K562 (cell line): Measurements from ENCODE around the gene ADAMTS14. TPM values are rescaled to one million over a fixed set of nuclear protein-coding genes. Genes with fewer than 3 reads are reported as not detected.

ENCODE experiments used
- ATAC-seq: fragments of 200-7000 bp; cut with Tn5 transposase; 3 replicates; pipeline ENCODE4 v1.9.1; 2020; ENCODE audit warnings: moderate library complexity
- BruUV-seq: library from RNA; stranded (reverse); fragments of 400-500 nt; replicated peaks from 2 replicates; lab custom pipeline; 2021; lab: Mats Ljungman, UMichigan
- CTCF ChIA-PET: fragments of 300-600 bp; formaldehyde crosslinking; extraction: SDS; loops from one replicate; lab custom pipeline; 2021; ENCODE audit warnings: low intra/inter-chr PET ratio; lab: Yijun Ruan, JAX
- POLR2A ChIA-PET: fragments of 300-600, 350-650 bp; sonication (Branson Sonifier 250); formaldehyde crosslinking; extraction: SDS; loops from one replicate; lab custom pipeline; 2021; ENCODE audit warnings: antibody characterized with exemption, inconsistent platforms; lab: Yijun Ruan, JAX
- DNase-seq, 4 experiments: peaks; one replicate each; pipeline versions ENCODE4 v3.0.0 to v3.0.0-alpha.2; 2011 to 2018; ENCODE audit warnings: low spot score in 3 of 4, mixed read lengths in 3 of 4; ENCODE audit errors: extremely low read depth in 1 of 4
- FAIRE-seq: peaks from 2 replicates; lab custom pipeline; 2011; peaks lifted over from hg19 to GRCh38; lab: Jason Lieb, UNC
- H2AFZ ChIP-seq: 2 replicates; pipeline ENCODE4 v1.6.0; 2011; ENCODE audit warnings: low read depth, low read length, control low read depth, inconsistent platforms
- H3K27ac ChIP-seq: fragments of 200-600 bp; 3 replicates; pipeline ENCODE4 v1.8.0; 2011; ENCODE audit warnings: low read depth, mild to moderate bottlenecking, control low read depth, inconsistent platforms, low read length, moderate library complexity, mixed read lengths; ENCODE audit errors: extremely low read depth
- H3K27me3 ChIP-seq, 2 experiments: fragments of 300-600 bp in 1 of 2; 2 replicates in 1 of 2; 3 replicates in 1 of 2; pipeline versions ENCODE4 v1.6.0 to v1.8.0; 2011; ENCODE audit warnings: inconsistent platforms in 2 of 2, low read length in 2 of 2, mild to moderate bottlenecking in 1 of 2, mixed read lengths in 1 of 2, moderate library complexity in 1 of 2; ENCODE audit not compliant: control insufficient read depth in 2 of 2, insufficient read depth in 2 of 2
- H3K36me3 ChIP-seq: fragments of 300-600 bp; 3 replicates; pipeline ENCODE4 v1.8.0; 2011; ENCODE audit warnings: mild to moderate bottlenecking, low read length, inconsistent platforms; ENCODE audit not compliant: control insufficient read depth, insufficient read depth
- H3K4me1 ChIP-seq, 2 experiments: fragments of 200-600 bp in 1 of 2; replicated peaks in 1 of 2; 2 replicates in 1 of 2; 3 replicates in 1 of 2; pipeline versions ENCODE4 v1.5.1 to v1.8.0; 2011; ENCODE audit warnings: inconsistent platforms in 2 of 2, low read length in 2 of 2, mild to moderate bottlenecking in 1 of 2, mixed read lengths in 1 of 2, moderate library complexity in 1 of 2; ENCODE audit not compliant: control insufficient read depth in 2 of 2, insufficient read depth in 2 of 2
- H3K4me2 ChIP-seq: 2 replicates; pipeline ENCODE4 v1.6.1; 2011; ENCODE audit warnings: low read length, control low read depth, inconsistent platforms, mixed read lengths; ENCODE audit not compliant: insufficient read depth
- H3K4me3 ChIP-seq: fragments of 200-600 bp; sonication (generic), shearing (Covaris generic); 2 replicates; pipeline ENCODE4 v1.5.1; 2016; ENCODE audit warnings: control low read depth, inconsistent platforms
- H3K79me2 ChIP-seq: fragments of 200-600 bp; 3 replicates; pipeline ENCODE4 v1.8.0; 2011; ENCODE audit warnings: low read length, inconsistent platforms; ENCODE audit not compliant: control insufficient read depth, insufficient read depth
- H3K9ac ChIP-seq, 2 experiments: 2 replicates each; pipeline versions ENCODE4 v1.6.0 to v1.6.1; 2011; ENCODE audit warnings: low read depth in 2 of 2, low read length in 2 of 2, control low read depth in 1 of 2, inconsistent platforms in 1 of 2, mild to moderate bottlenecking in 1 of 2, mixed read lengths in 1 of 2; ENCODE audit not compliant: insufficient read depth in 1 of 2
- H3K9me1 ChIP-seq: one replicate; pipeline ENCODE4 v1.6.0; 2011; ENCODE audit warnings: inconsistent platforms, mild to moderate bottlenecking, low read length, moderate library complexity; ENCODE audit not compliant: control insufficient read depth, insufficient read depth
- H3K9me3 ChIP-seq: replicated peaks from 2 replicates; pipeline ENCODE4 v1.5.1; 2011; ENCODE audit warnings: low read depth, low read length, inconsistent platforms; ENCODE audit not compliant: control insufficient read depth, insufficient read depth
- H4K20me1 ChIP-seq: replicated peaks from 2 replicates; pipeline ENCODE4 v1.6.1; 2011; ENCODE audit warnings: low read length, inconsistent platforms, mixed read lengths; ENCODE audit not compliant: control insufficient read depth, insufficient read depth
- ARID2 ChIP-seq: fragments of 450-650 bp; IDR thresholded peaks from 2 replicates; pipeline ENCODE4 v1.6.1; 2017; ENCODE audit warnings: antibody characterized with exemption, mild to moderate bottlenecking
- ATF3 ChIP-seq, 2 experiments: fragments of 450-650 bp in 1 of 2; sonication (generic) in 1 of 2; formaldehyde crosslinking in 1 of 2; IDR thresholded peaks in 1 of 2; conservative IDR thresholded peaks in 1 of 2; 2 replicates each; pipeline versions ENCODE4 v1.6.1 to v1.8.1; 2016 to 2023; ENCODE audit warnings: mild to moderate bottlenecking in 2 of 2, moderate library complexity in 2 of 2, inconsistent platforms in 1 of 2, missing genetic modification reagents in 1 of 2
- CHD1 ChIP-seq: fragments of 200-600 bp; sonication (generic); IDR thresholded peaks from one replicate; pipeline ENCODE4 v1.6.1; 2012; ENCODE audit warnings: mild to moderate bottlenecking, moderate library complexity, low read length, inconsistent platforms
- IRF1 ChIP-seq: sonication (generic); formaldehyde crosslinking; IDR thresholded peaks from 2 replicates; pipeline ENCODE4 v1.8.0; 2022; ENCODE audit warnings: missing genetic modification reagents, mild to moderate bottlenecking, borderline replicate concordance
- KAT7 ChIP-seq: sonication (generic); formaldehyde crosslinking; IDR thresholded peaks from 2 replicates; pipeline ENCODE4 v1.8.0; 2022; ENCODE audit warnings: missing genetic modification reagents, mild to moderate bottlenecking, borderline replicate concordance
- SAP30 ChIP-seq: fragments of 200-600 bp; sonication (generic); IDR thresholded peaks from 2 replicates; pipeline ENCODE4 v1.6.1; 2012; ENCODE audit warnings: borderline replicate concordance, low read depth, mild to moderate bottlenecking, moderate library complexity, low read length, control low read depth, inconsistent platforms; ENCODE audit not compliant: insufficient read depth, poor library complexity, severe bottlenecking
- ZNF212 ChIP-seq: fragments of 450-650 bp; formaldehyde crosslinking; IDR thresholded peaks from 2 replicates; pipeline ENCODE4 v1.4.0; 2020; ENCODE audit warnings: mild to moderate bottlenecking
- ZNF41 ChIP-seq: fragments of 250-450 bp; sonication (Bioruptor Pico); conservative IDR thresholded peaks from 2 replicates; pipeline ENCODE4 v1.4.0; 2020; ENCODE audit warnings: mild to moderate bottlenecking
- WGBS: fragments of 100-300 bp; shearing (Covaris generic); methylation state at CpG from one replicate; pipeline ENCODE4 v1.1.6; 2016; ENCODE audit warnings: low coverage, mixed read lengths; ENCODE audit not compliant: insufficient coverage; ENCODE audit errors: missing lambda C conversion rate; 5-methylcytosine and 5-hydroxymethylcytosine counted together
- in situ Hi-C: fragments of 300-500 bp; cut with MboI; formaldehyde crosslinking; loops from 4 replicates; pipeline ENCODE4 v1.15.0; 2018; ENCODE audit warnings: inconsistent platforms, mixed read lengths
- intact Hi-C: fragments of 100-400 bp; cut with micrococcal nuclease; formaldehyde crosslinking; loops from 2 replicates; pipeline ENCODE4 v1.14.2; 2022
- polyA plus RNA-seq, 8 experiments: library from polyadenylated mRNA; depleted of rRNA in 4 of 8; stranded (reverse) in 5 of 8; unstranded in 3 of 8; fragments of >200 nt; fragmentation: Nextera tagmentation in 2 of 8; fragmentation: Illumina TruSeq in 1 of 8; extraction: Ambion mirVana in 2 of 8; extraction: Trizol in 1 of 8; gene quantifications; 2 replicates each; pipeline versions ENCODE4 v1.2.1 to v1.2.3, GENCODE V29; 2011 to 2014; ENCODE audit warnings: inconsistent platforms in 1 of 8, missing spikeins in 1 of 8
- total RNA-seq, 7 experiments: library from RNA; depleted of rRNA in 6 of 7; stranded (reverse); fragments of >200 nt in 6 of 7; fragmentation: Illumina TruSeq in 2 of 7; extraction: Trizol in 2 of 7; gene quantifications; 2 replicates each; pipeline versions ENCODE4 v1.2.1 to v1.2.3, GENCODE V29; 2011 to 2021; ENCODE audit warnings: low replicate concordance in 1 of 7

ADAMTS14 gene
- total and polyA plus RNA-seq, 9 of the 15 experiments (the other 6 are each of a cell fraction or from before 2014, with no cell fraction given) = 0.04 to 37.4 (median 15.9) TPM

- TF ChIP-seq CHD1 = no peak
- no peak for TF ChIP-seq ZNF41
- no peak for TF ChIP-seq SAP30
- TF ChIP-seq KAT7 (CRISPR knock-in tag) = no peak
- no peak for TF ChIP-seq IRF1
- no peak for TF ChIP-seq ATF3 (IDR thresholded peaks at IDR 0.05)
- no peak for TF ChIP-seq ATF3 (CRISPR knock-in tag; conservative IDR thresholded peaks at IDR 0.05)
- no peak for TF ChIP-seq ARID2
- TF ChIP-seq ZNF212 (CRISPR knock-in tag) = no peak
- H3K79me2 ChIP-seq = peaks cover 16% of the 10 kb centered on the region
- H3K4me3 ChIP-seq = no peak overlapping the region
- no peak for DNase-seq
- no peak overlapping the region for H2AFZ ChIP-seq
- H3K27me3 ChIP-seq = no peaks in the 10 kb centered on the region
- 0 out of 3 replicates have a peak overlapping the region, but pooled peaks have one; percentile 6 for H3K27ac ChIP-seq
- intact Hi-C loops = no loop called here
- H3K4me1 ChIP-seq = peaks cover 24 to 26% of the 10 kb centered on the region in 2 experiments
- H3K4me2 ChIP-seq = no peak overlapping the region
- H3K9me1 ChIP-seq = peaks cover 9% of the 10 kb centered on the region
- ChIA-PET POLR2A (interaction anchor here (0.6 to 1.2 kb wide), 4 partner anchors 10 to 50 kb away, joined by 3 read pairs; no protein-coding TSS in a partner anchor), CTCF (no interaction called here)
- H4K20me1 ChIP-seq = no peaks in the 10 kb centered on the region
- H3K9ac ChIP-seq = peak overlapping the region in 1 of 2 experiments; percentile 88; a peak in 1 of 4 replicates
- H3K36me3 ChIP-seq = peaks cover 66% of the 10 kb centered on the region; the same call in 2 of the 3 replicates
- no peak for FAIRE-seq
- 76% methylated on average over 4 of the region's 4 CpGs for WGBS
- in situ Hi-C loops = no loop called here
- no peaks in the 10 kb centered on the region for H3K9me3 ChIP-seq
- no TSS peak for BruUV-seq
- ATAC-seq = no peak
These were observed 41.9 kb downstream of the ADAMTS14 start for GRCh38 chr10:70714245-70714644.
